Endothelial cell of umbilical vein (primary cell): ENCODE measurements around the gene OSBP2. TPM values are rescaled to one million over a fixed set of nuclear protein-coding genes. Genes with fewer than 3 reads are reported as not detected.

Source experiments
- BruUV-seq: library from RNA; stranded (reverse); fragments of 400-500 nt; replicated peaks from 2 replicates; lab custom pipeline; 2021; lab: Mats Ljungman, UMichigan
- CTCF ChIA-PET: fragments of 300-600, 350-600 bp; sonication (Branson Sonifier 250); formaldehyde crosslinking; loops from one replicate; lab custom pipeline; 2021; ENCODE audit warnings: antibody characterized with exemption, inconsistent platforms; lab: Charles Lee
- POLR2A ChIA-PET: fragments of 300-600, 350-600 bp; sonication (Branson Sonifier 250); formaldehyde crosslinking; loops from one replicate; lab custom pipeline; 2021; ENCODE audit warnings: antibody characterized with exemption, inconsistent platforms; lab: Charles Lee
- DNase-seq: peaks from one replicate; pipeline ENCODE4 v3.0.0-alpha.2; 2011; ENCODE audit warnings: low read depth, low spot score
- FAIRE-seq: peaks from 2 replicates; lab custom pipeline; 2011; peaks lifted over from hg19 to GRCh38; lab: Jason Lieb, UNC
- H2AFZ ChIP-seq: 2 replicates; pipeline ENCODE4 v1.6.0; 2012; ENCODE audit warnings: low read depth, low read length, control low read depth, inconsistent platforms
- H3K27ac ChIP-seq: 2 replicates; pipeline ENCODE4 v1.5.1; 2011; ENCODE audit warnings: low read depth, mild to moderate bottlenecking, control low read depth, low read length, moderate library complexity; ENCODE audit not compliant: insufficient read depth
- H3K27me3 ChIP-seq, 2 experiments: 2 replicates each; pipeline versions ENCODE4 v1.6.0 to v1.6.1; 2011; ENCODE audit warnings: low read length in 2 of 2, mixed read lengths in 1 of 2; ENCODE audit not compliant: control insufficient read depth in 2 of 2, insufficient read depth in 2 of 2
- H3K36me3 ChIP-seq, 2 experiments: 2 replicates in 1 of 2; 3 replicates in 1 of 2; pipeline ENCODE4 v1.5.1; 2011; ENCODE audit warnings: low read length in 2 of 2, mild to moderate bottlenecking in 1 of 2, moderate library complexity in 1 of 2; ENCODE audit not compliant: control insufficient read depth in 2 of 2, insufficient read depth in 2 of 2; ENCODE audit errors: extremely low read depth in 1 of 2
- H3K4me1 ChIP-seq: 3 replicates; pipeline ENCODE4 v1.5.1; 2011; ENCODE audit warnings: mild to moderate bottlenecking, low read length; ENCODE audit not compliant: control insufficient read depth, insufficient read depth; ENCODE audit errors: extremely low read depth
- H3K4me2 ChIP-seq: 2 replicates; pipeline ENCODE4 v1.6.1; 2011; ENCODE audit warnings: low read length, control low read depth, mixed read lengths; ENCODE audit not compliant: insufficient read depth
- H3K4me3 ChIP-seq, 3 experiments: fragments of 200-600 bp in 1 of 3; sonication (generic), shearing (Covaris generic) in 1 of 3; replicated peaks in 1 of 3; 2 replicates each; pipeline ENCODE4 v1.5.1; 2011 to 2016; ENCODE audit warnings: control low read depth in 3 of 3, low read length in 3 of 3, mild to moderate bottlenecking in 2 of 3, inconsistent platforms in 1 of 3, low read depth in 1 of 3, moderate library complexity in 1 of 3; ENCODE audit not compliant: insufficient read depth in 1 of 3
- H3K79me2 ChIP-seq: 2 replicates; pipeline ENCODE4 v1.6.0; 2012; ENCODE audit warnings: low read length, inconsistent platforms; ENCODE audit not compliant: control insufficient read depth, insufficient read depth
- H3K9ac ChIP-seq: replicated peaks from 2 replicates; pipeline ENCODE3; 2011; ENCODE audit warnings: low read length, control low read depth; ENCODE audit not compliant: insufficient read depth; ENCODE audit errors: extremely low read depth
- H3K9me1 ChIP-seq: replicated peaks from 3 replicates; pipeline ENCODE4 v1.6.0; 2011; ENCODE audit warnings: mild to moderate bottlenecking, low read length; ENCODE audit not compliant: control insufficient read depth, insufficient read depth; ENCODE audit errors: extremely low read depth
- H3K9me3 ChIP-seq: replicated peaks from 2 replicates; pipeline ENCODE4 v1.5.1; 2012; ENCODE audit warnings: low read length, inconsistent platforms; ENCODE audit not compliant: control insufficient read depth, insufficient read depth
- H4K20me1 ChIP-seq: replicated peaks from 2 replicates; pipeline ENCODE3; 2011; ENCODE audit warnings: mild to moderate bottlenecking, low read length; ENCODE audit not compliant: control insufficient read depth, insufficient read depth; ENCODE audit errors: extremely low read depth
- CTCF ChIP-seq, 2 donors: IDR thresholded peaks; 1 replicate in 1 of 2; 2 replicates in 1 of 2; pipeline ENCODE4 v1.5.1; 2011; ENCODE audit warnings: low read length in 2 of 2, mild to moderate bottlenecking in 2 of 2, moderate library complexity in 2 of 2, control low read depth in 1 of 2, inconsistent platforms in 1 of 2, low read depth in 1 of 2; ENCODE audit not compliant: insufficient read depth in 1 of 2; ENCODE audit errors: extremely low read depth in 1 of 2
- EZH2 ChIP-seq: IDR thresholded peaks from 2 replicates; pipeline ENCODE4 v1.6.1; 2012; ENCODE audit warnings: borderline replicate concordance, low read depth, mild to moderate bottlenecking, moderate library complexity, low read length, inconsistent platforms; ENCODE audit not compliant: severe bottlenecking
- FOS ChIP-seq: IDR thresholded peaks from 2 replicates; pipeline ENCODE4 v1.6.1; 2011; ENCODE audit warnings: mild to moderate bottlenecking, low read length, moderate library complexity, borderline replicate concordance; ENCODE audit not compliant: insufficient read depth
- GATA2 ChIP-seq: IDR thresholded peaks from 2 replicates; pipeline ENCODE4 v1.7.0; 2011; ENCODE audit warnings: low read depth, mild to moderate bottlenecking, moderate library complexity, mixed read lengths, low read length; ENCODE audit not compliant: insufficient read length, insufficient read depth
- JUN ChIP-seq: IDR thresholded peaks from 2 replicates; pipeline ENCODE4 v1.6.1; 2011; ENCODE audit warnings: borderline replicate concordance, low read depth; ENCODE audit not compliant: insufficient read length, insufficient read depth
- MAX ChIP-seq: IDR thresholded peaks from 2 replicates; pipeline ENCODE4 v1.6.1; 2011; ENCODE audit not compliant: insufficient read depth, insufficient read length
- MYC ChIP-seq: IDR thresholded peaks from one replicate; pipeline ENCODE4 v1.6.1; 2011; ENCODE audit warnings: mild to moderate bottlenecking, low read depth, low read length
- POLR2AphosphoS5 ChIP-seq: IDR thresholded peaks from 2 replicates; pipeline ENCODE4 v1.6.1; 2012; ENCODE audit warnings: low read depth, mild to moderate bottlenecking, control low read depth, low read length, moderate library complexity; ENCODE audit not compliant: insufficient read depth
- dilution Hi-C: fragments of 300-500 bp; cut with MboI; formaldehyde crosslinking; loops from one replicate; pipeline ENCODE4 v1.15.0; 2019; ENCODE audit warnings: low sequenced_read_pairs; ENCODE audit not compliant: extremely low pct_ligation_motif_present
- intact Hi-C: fragments of 100-400 bp; cut with micrococcal nuclease; formaldehyde crosslinking; loops from one replicate; pipeline ENCODE4 v1.10.0; 2022
- polyA plus RNA-seq, 4 experiments: library from polyadenylated mRNA; depleted of rRNA in 3 of 4; stranded (reverse) in 3 of 4; unstranded in 1 of 4; fragments of >200 nt; gene quantifications; 2 replicates each; pipeline versions ENCODE4 v1.2.1 to v1.2.3, GENCODE V29; 2011 to 2012; ENCODE audit warnings: missing spikeins in 1 of 4
- total RNA-seq: library from RNA; stranded (reverse); gene quantifications from 2 replicates; pipeline ENCODE4 v1.2.3, GENCODE V29; 2021

OSBP2 gene
- total and polyA plus RNA-seq, 2 donors (not counting 3 experiments of a cell fraction or from before 2014, with no cell fraction given): 4.1 to 7.5 TPM

GRCh38 chr22:30813936-30814335, 119.3 kb downstream of the OSBP2 start:
- H3K4me2 ChIP-seq: no peak overlapping the region
- dilution Hi-C loops: no loop called here
- H3K9ac ChIP-seq: no peak overlapping the region
- no peaks in the 10 kb centered on the region for H4K20me1 ChIP-seq
- H3K36me3 ChIP-seq: no peaks in the 10 kb centered on the region
- no peaks in the 10 kb centered on the region for H3K4me1 ChIP-seq
- intact Hi-C loops: no loop called here
- BruUV-seq: no TSS peak
- no peak overlapping the region for H3K27ac ChIP-seq
- FAIRE-seq: no peak
- H3K79me2 ChIP-seq: no peaks in the 10 kb centered on the region
- no peak overlapping the region for H3K4me3 ChIP-seq
- no peak overlapping the region for H2AFZ ChIP-seq
- no peaks in the 10 kb centered on the region for H3K9me1 ChIP-seq
- peaks cover 0 to 2% of the 10 kb centered on the region in 2 experiments for H3K27me3 ChIP-seq
- ChIA-PET POLR2A (interaction anchor here (0.6 kb wide), 1 partner anchor 51 kb away, joined by 3 read pairs; no protein-coding TSS in a partner anchor), CTCF (interaction anchor here (0.6 to 1.4 kb wide), 2 partner anchors 50 to 113 kb away, joined by 3 read pairs; no protein-coding TSS in a partner anchor)
- DNase-seq: no peak
- no peak for TF ChIP-seq JUN
- TF ChIP-seq EZH2: no peak
- TF ChIP-seq MAX: no peak
- TF ChIP-seq POLR2AphosphoS5: no peak
- no peak for TF ChIP-seq GATA2
- TF ChIP-seq MYC: no peak
- no peak for TF ChIP-seq FOS
- no peak for TF ChIP-seq CTCF (IDR thresholded peaks at IDR 0.05; ENCODE audit: extremely low read depth in 1 of 2, insufficient read depth in 1 of 2, low read depth in 1 of 2, low read length in 2 of 2)
- no peaks in the 10 kb centered on the region for H3K9me3 ChIP-seq
